Panc1 (cell line): ENCODE results near the gene NKX6-2. TPM values are rescaled to one million over a fixed set of nuclear protein-coding genes. Genes with fewer than 3 reads are reported as not detected.

Experiments
- ATAC-seq: fragments of 200-7000 bp; cut with Tn5 transposase; 2 replicates; pipeline ENCODE4 v1.9.1; 2020; ENCODE audit warnings: mild to moderate bottlenecking, moderate library complexity
- BruUV-seq: library from RNA; stranded (reverse); fragments of 400-500 nt; replicated peaks from 2 replicates; lab custom pipeline; 2021; lab: Mats Ljungman, UMichigan
- CTCF ChIA-PET: fragments of 300-600 bp; sonication (Branson Sonifier 250); formaldehyde crosslinking; loops from one replicate; lab custom pipeline; 2022; ENCODE audit warnings: antibody characterized with exemption; lab: Charles Lee
- POLR2A ChIA-PET: fragments of 300-600 bp; sonication (Branson Sonifier 250); formaldehyde crosslinking; loops from one replicate; lab custom pipeline; 2022; ENCODE audit warnings: antibody characterized with exemption; lab: Charles Lee
- DNase-seq: peaks from one replicate; pipeline ENCODE4 v3.0.0-alpha.2; 2010; ENCODE audit warnings: low read depth, low spot score
- H3K27ac ChIP-seq: 2 replicates; pipeline ENCODE4 v1.5.1; 2011; ENCODE audit warnings: mild to moderate bottlenecking, low read length, inconsistent platforms
- H3K27me3 ChIP-seq: fragments of 200-500 bp; sonication (Bioruptor generic); 2 replicates; pipeline ENCODE4 v1.6.0; 2014; ENCODE audit warnings: low read length, inconsistent platforms; ENCODE audit not compliant: control insufficient read depth, insufficient read depth
- H3K36me3 ChIP-seq: fragments of 200-500 bp; sonication (Bioruptor generic); 2 replicates; pipeline ENCODE4 v1.5.1; 2014; ENCODE audit warnings: inconsistent platforms, mild to moderate bottlenecking, low read length, moderate library complexity; ENCODE audit not compliant: control insufficient read depth, insufficient read depth
- H3K4me1 ChIP-seq: 2 replicates; pipeline ENCODE4 v1.5.1; 2011; ENCODE audit warnings: inconsistent platforms, mild to moderate bottlenecking, low read length, moderate library complexity; ENCODE audit not compliant: control insufficient read depth, insufficient read depth
- H3K4me3 ChIP-seq, 2 experiments: 2 replicates each; pipeline ENCODE4 v1.5.1; 2011 to 2012; ENCODE audit warnings: low read depth in 2 of 2, low read length in 2 of 2, mild to moderate bottlenecking in 2 of 2, inconsistent platforms in 1 of 2, moderate library complexity in 1 of 2
- H3K9me3 ChIP-seq: fragments of 200-500 bp; sonication (Bioruptor generic); 2 replicates; pipeline ENCODE4 v1.5.1; 2014; ENCODE audit warnings: low read depth, mild to moderate bottlenecking, inconsistent platforms, low read length, moderate library complexity; ENCODE audit not compliant: control insufficient read depth, insufficient read depth
- POLR2AphosphoS5 ChIP-seq: IDR thresholded peaks from 2 replicates; pipeline ENCODE4 v1.6.1; 2012; ENCODE audit warnings: mild to moderate bottlenecking, low read depth, low read length, moderate library complexity
- REST ChIP-seq, 2 experiments: IDR thresholded peaks; 2 replicates each; pipeline ENCODE4 v1.6.1; 2011 to 2012; ENCODE audit warnings: low read depth in 2 of 2, control low read depth in 1 of 2, low read length in 1 of 2, mild to moderate bottlenecking in 1 of 2, moderate library complexity in 1 of 2; ENCODE audit not compliant: insufficient read depth in 1 of 2
- SIN3A ChIP-seq: IDR thresholded peaks from 2 replicates; pipeline ENCODE4 v1.6.1; 2012; ENCODE audit warnings: low read depth, mild to moderate bottlenecking, low read length, moderate library complexity, borderline replicate concordance; ENCODE audit not compliant: insufficient read depth
- TCF7L2 ChIP-seq: IDR thresholded peaks from 2 replicates; pipeline ENCODE4 v1.6.1; 2011; ENCODE audit warnings: mild to moderate bottlenecking, low read depth, low read length, inconsistent platforms
- in situ Hi-C: cut with HindIII; loops from 2 replicates; pipeline ENCODE4 v1.10.0; 2016; ENCODE audit warnings: low sequenced_read_pairs, low pct_unique_long_range_greater_than_20kb
- intact Hi-C: fragments of 100-400 bp; cut with micrococcal nuclease; formaldehyde crosslinking; loops from one replicate; pipeline ENCODE4 v1.10.0; 2022; ENCODE audit not compliant: unreplicated experiment
- total RNA-seq: library from RNA; stranded (reverse); gene quantifications from one replicate; pipeline ENCODE4 v1.2.1, GENCODE V29; 2021; ENCODE audit not compliant: unreplicated experiment
- TF ChIP-seq, protein P1 (sequence below): fragments of 450-650 bp; IDR thresholded peaks from 2 replicates; pipeline ENCODE4 v1.5.1; 2017; ENCODE audit warnings: mild to moderate bottlenecking

NKX6-2 gene
- total RNA-seq, 1 experiment from 2014 or later, result 1.6 TPM

- ATAC-seq (no peak), DNase-seq (no peak)
- no peaks in the 10 kb centered on the region for H3K27me3 ChIP-seq
- intact Hi-C loops (no loop called here), in situ Hi-C loops (no loop called here)
- H3K4me1 ChIP-seq, result no peaks in the 10 kb centered on the region
- no peak overlapping the region for H3K4me3 ChIP-seq
- CTCF ChIA-PET, result interaction anchor here (0.6 kb wide), 1 partner anchor 152 kb away, joined by 3 read pairs; no protein-coding TSS in a partner anchor
- BruUV-seq, result no TSS peak
- H3K9me3 ChIP-seq, result no peaks in the 10 kb centered on the region
- POLR2A ChIA-PET, result no interaction called here
- TF ChIP-seq TCF7L2, result no peak
- TF ChIP-seq REST (IDR thresholded peaks at IDR 0.05; ENCODE audit: insufficient read depth in 1 of 2, low read depth in 2 of 2, low read length in 1 of 2), result no peak
- TF ChIP-seq, protein P1, sequence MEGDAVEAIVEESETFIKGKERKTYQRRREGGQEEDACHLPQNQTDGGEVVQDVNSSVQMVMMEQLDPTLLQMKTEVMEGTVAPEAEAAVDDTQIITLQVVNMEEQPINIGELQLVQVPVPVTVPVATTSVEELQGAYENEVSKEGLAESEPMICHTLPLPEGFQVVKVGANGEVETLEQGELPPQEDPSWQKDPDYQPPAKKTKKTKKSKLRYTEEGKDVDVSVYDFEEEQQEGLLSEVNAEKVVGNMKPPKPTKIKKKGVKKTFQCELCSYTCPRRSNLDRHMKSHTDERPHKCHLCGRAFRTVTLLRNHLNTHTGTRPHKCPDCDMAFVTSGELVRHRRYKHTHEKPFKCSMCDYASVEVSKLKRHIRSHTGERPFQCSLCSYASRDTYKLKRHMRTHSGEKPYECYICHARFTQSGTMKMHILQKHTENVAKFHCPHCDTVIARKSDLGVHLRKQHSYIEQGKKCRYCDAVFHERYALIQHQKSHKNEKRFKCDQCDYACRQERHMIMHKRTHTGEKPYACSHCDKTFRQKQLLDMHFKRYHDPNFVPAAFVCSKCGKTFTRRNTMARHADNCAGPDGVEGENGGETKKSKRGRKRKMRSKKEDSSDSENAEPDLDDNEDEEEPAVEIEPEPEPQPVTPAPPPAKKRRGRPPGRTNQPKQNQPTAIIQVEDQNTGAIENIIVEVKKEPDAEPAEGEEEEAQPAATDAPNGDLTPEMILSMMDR, result no peak
- no peak for TF ChIP-seq SIN3A
- no peak for TF ChIP-seq POLR2AphosphoS5
- H3K36me3 ChIP-seq, result no peaks in the 10 kb centered on the region
- H3K27ac ChIP-seq, result no peak overlapping the region
These were observed 20.6 kb upstream of the NKX6-2 start for GRCh38 chr10:132806561-132807003.

- no peaks in the 10 kb centered on the region for H3K27me3 ChIP-seq
- no TSS peak for BruUV-seq
- in situ Hi-C loops, result no loop called here
These were observed 20.2 kb upstream of the NKX6-2 start for GRCh38 chr10:132806110-132806509.

More at GRCh38 chr10:132806110-132806509, 20.2 kb upstream of the NKX6-2 start:
- Histone ChIP-seq H3K9me3 (no peaks in the 10 kb centered on the region), H3K27ac (no peak overlapping the region), H3K36me3 (no peaks in the 10 kb centered on the region), H3K4me1 (no peaks in the 10 kb centered on the region), H3K4me3 (no peak overlapping the region)
- TF ChIP-seq, protein P1, result no peak
- TF ChIP-seq SIN3A, result no peak
- no peak for TF ChIP-seq TCF7L2
- TF ChIP-seq REST (IDR thresholded peaks at IDR 0.05; ENCODE audit: insufficient read depth in 1 of 2, low read depth in 2 of 2, low read length in 1 of 2), result no peak
- TF ChIP-seq POLR2AphosphoS5, result no peak
- POLR2A ChIA-PET, result no interaction called here
- intact Hi-C loops, result no loop called here
- CTCF ChIA-PET, result no interaction called here
- DNase-seq (no peak), ATAC-seq (no peak)
